ENCODE results near the gene CDH23. TPM values are rescaled to one million over a fixed set of nuclear protein-coding genes. Genes with fewer than 3 reads are reported as not detected.

CDH23 gene
- total and polyA plus RNA-seq, 9 of the 15 experiments (the other 6 are each of a cell fraction or from before 2014, with no cell fraction given): 0.18 to 1.2 (median 0.47) TPM

DNA sequence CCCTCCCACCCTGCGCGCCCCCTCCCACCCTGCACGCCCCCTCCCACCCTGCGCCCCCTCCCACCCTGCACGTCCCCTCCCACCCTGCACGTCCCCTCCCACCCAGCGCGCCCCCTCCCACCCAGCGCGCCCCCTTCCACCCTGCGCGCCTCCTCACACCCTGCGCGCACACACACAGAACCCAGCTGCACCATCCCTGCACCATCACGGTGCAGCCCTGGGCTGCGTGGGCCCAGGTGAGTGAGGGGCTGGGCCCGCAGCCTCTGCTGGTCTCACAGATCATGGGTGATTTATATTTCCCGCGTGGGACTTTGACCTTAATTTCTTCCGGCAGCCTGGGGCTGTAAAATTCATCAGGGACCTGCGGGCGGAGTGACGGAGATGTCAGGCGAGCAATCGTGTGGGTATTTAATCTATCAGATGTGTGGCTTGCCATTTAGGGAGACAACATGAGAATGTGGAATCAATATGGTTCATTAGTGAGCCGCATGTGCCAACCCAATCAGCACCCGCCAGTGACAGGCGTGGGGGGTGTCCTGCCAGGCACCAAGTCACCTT lies 265.1 kb downstream of the CDH23 start (continued):
- TF ChIP-seq, protein P1, sequence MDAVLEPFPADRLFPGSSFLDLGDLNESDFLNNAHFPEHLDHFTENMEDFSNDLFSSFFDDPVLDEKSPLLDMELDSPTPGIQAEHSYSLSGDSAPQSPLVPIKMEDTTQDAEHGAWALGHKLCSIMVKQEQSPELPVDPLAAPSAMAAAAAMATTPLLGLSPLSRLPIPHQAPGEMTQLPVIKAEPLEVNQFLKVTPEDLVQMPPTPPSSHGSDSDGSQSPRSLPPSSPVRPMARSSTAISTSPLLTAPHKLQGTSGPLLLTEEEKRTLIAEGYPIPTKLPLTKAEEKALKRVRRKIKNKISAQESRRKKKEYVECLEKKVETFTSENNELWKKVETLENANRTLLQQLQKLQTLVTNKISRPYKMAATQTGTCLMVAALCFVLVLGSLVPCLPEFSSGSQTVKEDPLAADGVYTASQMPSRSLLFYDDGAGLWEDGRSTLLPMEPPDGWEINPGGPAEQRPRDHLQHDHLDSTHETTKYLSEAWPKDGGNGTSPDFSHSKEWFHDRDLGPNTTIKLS (IDR thresholded peaks at IDR 0.05; ENCODE audit: borderline replicate concordance, low read depth): no peak

DNA sequence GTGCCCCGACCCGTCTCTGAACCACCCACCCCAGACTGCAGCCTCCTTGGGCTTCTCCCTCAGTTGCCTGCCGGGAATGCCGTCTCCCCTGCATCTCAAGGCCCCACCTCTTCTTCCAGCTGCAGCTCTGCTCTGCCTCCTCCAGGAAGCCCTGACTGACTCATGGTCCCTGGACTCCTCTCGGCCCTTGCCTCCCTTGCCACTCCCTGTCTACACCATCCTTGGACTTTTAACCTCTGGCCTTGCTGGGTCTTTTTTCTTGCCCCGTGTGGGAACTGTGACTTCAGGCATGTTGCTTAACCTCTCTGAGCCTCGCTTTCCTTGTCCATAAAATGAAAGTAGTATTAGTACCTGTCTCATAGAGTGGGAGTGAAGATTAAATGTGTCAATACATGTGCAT lies 266.6 kb downstream of the CDH23 start:
- in situ Hi-C loops (cut with MboI): no loop called here
- no peak overlapping the region for H3K27ac ChIP-seq (ENCODE audit: extremely low read depth, low read depth, low read length)
- ChIA-PET CTCF (ENCODE audit: low intra/inter-chr PET ratio) (no interaction called here), POLR2A (interaction anchor here (0.7 kb wide), 1 partner anchor 146 kb away, joined by 4 read pairs; no protein-coding TSS in a partner anchor)
- no peaks in the 10 kb centered on the region for H3K9me3 ChIP-seq (replicated peaks; ENCODE audit: control insufficient read depth, insufficient read depth, low read depth, low read length)
- H3K36me3 ChIP-seq (ENCODE audit: control insufficient read depth, insufficient read depth, low read length): no peaks in the 10 kb centered on the region
- no peaks in the 10 kb centered on the region for H4K20me1 ChIP-seq (replicated peaks; ENCODE audit: control insufficient read depth, insufficient read depth, low read length)
- peak overlapping the region in 1 of 2 experiments; percentile 75; a peak in 2 of 4 replicates for H3K9ac ChIP-seq (ENCODE audit: insufficient read depth in 1 of 2, low read depth in 2 of 2, low read length in 2 of 2)
- intact Hi-C loops (cut with micrococcal nuclease): no loop called here
- no peaks in the 10 kb centered on the region for H3K9me1 ChIP-seq (ENCODE audit: control insufficient read depth, insufficient read depth, low read length)
- 0 out of 3 replicates have a peak, but pooled peaks have one; percentile 10 for ATAC-seq
- no peaks in the 10 kb centered on the region for H3K27me3 ChIP-seq (ENCODE audit: control insufficient read depth in 2 of 2, insufficient read depth in 2 of 2, low read length in 2 of 2)
- H2AFZ ChIP-seq (ENCODE audit: low read depth, low read length): peak overlapping the region; percentile 37; the same call in 1 of the 2 replicates
- TF ChIP-seq DACH1 (IDR thresholded peaks at IDR 0.05; ENCODE audit: partially characterized antibody) (peak; percentile 48), RBM25 (IDR thresholded peaks at IDR 0.05; ENCODE audit: low read depth, low read length, severe bottlenecking) (peak; percentile 41), RBFOX2 (IDR thresholded peaks at IDR 0.05; ENCODE audit: low read depth, low read length) (no peak), FOXK1 (CRISPR knock-in tag; IDR thresholded peaks at IDR 0.05; ENCODE audit: borderline replicate concordance) (no peak), ZNF121 (CRISPR knock-in tag; conservative IDR thresholded peaks at IDR 0.05) (peak; percentile 87), BRD9 (IDR thresholded peaks at IDR 0.05; ENCODE audit: low read depth, partially characterized antibody) (no peak), SMARCA5 (IDR thresholded peaks at IDR 0.05) (peak; percentile 79), BCOR (IDR thresholded peaks at IDR 0.05) (peak; percentile 74; the same call in 1 of the 2 replicates), ZFP36 (IDR thresholded peaks at IDR 0.05; ENCODE audit: low read depth, low read length, partially characterized antibody) (peak; percentile 92), RCOR1 (IDR thresholded peaks at IDR 0.05; ENCODE audit: borderline replicate concordance in 1 of 2, low read depth in 2 of 2, low read length in 2 of 2) (0 out of 4 replicates have a peak, but pooled peaks of 1 of the 2 experiments have one; percentile 14), KDM1A (IDR thresholded peaks at IDR 0.05) (peak in 1 of 2 experiments; percentile 51; a peak in 1 of 4 replicates)
- no peak overlapping the region for H3K4me3 ChIP-seq
- 33% methylated on average over 7 of the region's 7 CpGs for WGBS (ENCODE audit: insufficient coverage, low coverage, missing lambda C conversion rate)
- no peak for FAIRE-seq
- BruUV-seq (replicated peaks): no TSS peak
- peaks cover 25 to 44% of the 10 kb centered on the region in 2 experiments for H3K4me1 ChIP-seq (replicated peaks in 1 of 2; ENCODE audit: control insufficient read depth in 2 of 2, insufficient read depth in 2 of 2, low read length in 2 of 2)
- peak in 3 of 4 experiments; percentile 38 to 57 (median 50) for DNase-seq (ENCODE audit: extremely low read depth in 1 of 4, low spot score in 3 of 4)
- H3K4me2 ChIP-seq (ENCODE audit: insufficient read depth, low read length): no peak overlapping the region
- H3K79me2 ChIP-seq (ENCODE audit: control insufficient read depth, insufficient read depth, low read length): no peaks in the 10 kb centered on the region
